Measurements from ENCODE around the gene SAMD4B.

DNA sequence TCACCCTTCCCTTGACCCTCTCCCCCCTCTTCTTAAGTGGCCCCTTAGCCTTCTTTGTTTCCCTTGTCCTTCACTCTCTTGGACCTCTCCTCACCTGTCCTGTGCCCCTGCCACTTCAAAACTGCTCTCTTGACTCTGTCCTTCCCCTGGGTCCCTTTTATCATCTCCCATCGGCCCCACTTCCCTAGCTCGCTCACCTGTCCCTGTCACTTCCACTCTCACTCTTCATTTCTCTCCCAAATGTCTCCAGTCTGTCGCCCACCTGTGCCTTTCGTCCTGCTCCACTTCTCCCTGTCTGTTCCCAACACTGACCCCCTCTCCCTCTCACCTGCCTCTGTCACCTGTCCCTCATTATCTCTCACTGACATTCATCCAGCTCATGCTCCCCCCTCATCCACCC is 45.3 kb upstream of the SAMD4B start:
- TF ChIP-seq, protein P1, sequence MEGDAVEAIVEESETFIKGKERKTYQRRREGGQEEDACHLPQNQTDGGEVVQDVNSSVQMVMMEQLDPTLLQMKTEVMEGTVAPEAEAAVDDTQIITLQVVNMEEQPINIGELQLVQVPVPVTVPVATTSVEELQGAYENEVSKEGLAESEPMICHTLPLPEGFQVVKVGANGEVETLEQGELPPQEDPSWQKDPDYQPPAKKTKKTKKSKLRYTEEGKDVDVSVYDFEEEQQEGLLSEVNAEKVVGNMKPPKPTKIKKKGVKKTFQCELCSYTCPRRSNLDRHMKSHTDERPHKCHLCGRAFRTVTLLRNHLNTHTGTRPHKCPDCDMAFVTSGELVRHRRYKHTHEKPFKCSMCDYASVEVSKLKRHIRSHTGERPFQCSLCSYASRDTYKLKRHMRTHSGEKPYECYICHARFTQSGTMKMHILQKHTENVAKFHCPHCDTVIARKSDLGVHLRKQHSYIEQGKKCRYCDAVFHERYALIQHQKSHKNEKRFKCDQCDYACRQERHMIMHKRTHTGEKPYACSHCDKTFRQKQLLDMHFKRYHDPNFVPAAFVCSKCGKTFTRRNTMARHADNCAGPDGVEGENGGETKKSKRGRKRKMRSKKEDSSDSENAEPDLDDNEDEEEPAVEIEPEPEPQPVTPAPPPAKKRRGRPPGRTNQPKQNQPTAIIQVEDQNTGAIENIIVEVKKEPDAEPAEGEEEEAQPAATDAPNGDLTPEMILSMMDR (IDR thresholded peaks at IDR 0.05): no peak
- TF ChIP-seq POLR2A (IDR thresholded peaks at IDR 0.05) (no peak), EP300 (IDR thresholded peaks at IDR 0.05) (no peak)
